Measurements from ENCODE around the gene MFN2.

MFN2 gene

GRCh38 chr1:12049616-12050015 is 69.4 kb downstream of the MFN2 start:
- DNase-seq (ENCODE audit: low read depth): no peak

- no peak for DNase-seq (ENCODE audit: low read depth)
These were observed 71.1 kb downstream of the MFN2 start for GRCh38 chr1:12051361-12051760.

- DNase-seq (ENCODE audit: low read depth): no peak
These were observed 71.8 kb downstream of the MFN2 start for GRCh38 chr1:12052008-12052573.

GRCh38 chr1:12052997-12053686 is 72.9 kb downstream of the MFN2 start:
- no peak for DNase-seq (ENCODE audit: low read depth)

- DNase-seq (ENCODE audit: low read depth): no peak
These were observed 73.7 kb downstream of the MFN2 start for GRCh38 chr1:12053752-12054548.

GRCh38 chr1:12055259-12055658 is 75.0 kb downstream of the MFN2 start:
- no peak for DNase-seq (ENCODE audit: low read depth)

GRCh38 chr1:12056331-12056841 is 76.1 kb downstream of the MFN2 start:
- no peak for DNase-seq (ENCODE audit: low read depth)

- no peak for DNase-seq (ENCODE audit: low read depth)
These were observed 77.1 kb downstream of the MFN2 start for GRCh38 chr1:12057382-12057781.

- DNase-seq (ENCODE audit: low read depth): no peak
These were observed 77.9 kb downstream of the MFN2 start for GRCh38 chr1:12057940-12058687.

- DNase-seq (ENCODE audit: low read depth): no peak
These were observed 79.0 kb downstream of the MFN2 start for GRCh38 chr1:12059226-12059625.

GRCh38 chr1:12059722-12060464 is 79.6 kb downstream of the MFN2 start:
- no peak for DNase-seq (ENCODE audit: low read depth)

- no peak for DNase-seq (ENCODE audit: low read depth)
These were observed 80.3 kb downstream of the MFN2 start for GRCh38 chr1:12060500-12060899.
